GM13976 (cell line): Measurements from ENCODE around the gene EFCC1.

ENCODE experiments used
- DNase-seq: peaks from one replicate; pipeline ENCODE4 v3.0.0; 2012; ENCODE audit warnings: low spot score
- CTCF ChIP-seq: IDR thresholded peaks from 2 replicates; pipeline ENCODE4 v1.5.1; 2012; ENCODE audit warnings: borderline replicate concordance, mild to moderate bottlenecking; ENCODE audit not compliant: insufficient read depth; ENCODE audit errors: extremely low read depth, missing control alignments, control extremely low read depth
- in situ Hi-C: fragments of 300-500 bp; cut with MboI; formaldehyde crosslinking; loops from one replicate; pipeline ENCODE4 v1.12.0; 2022; ENCODE audit warnings: low sequenced_read_pairs, mixed read lengths, inconsistent platforms; ENCODE audit not compliant: unreplicated experiment

EFCC1 gene

GRCh38 chr3:129077222-129077621 lies 76.1 kb downstream of the EFCC1 start:
- DNase-seq, result no peak
- in situ Hi-C loops, result no loop called here
- no peak for TF ChIP-seq CTCF

- in situ Hi-C loops, result no loop called here
- TF ChIP-seq CTCF, result no peak
- no peak for DNase-seq
Measured at GRCh38 chr3:129078510-129078909, 77.4 kb downstream of the EFCC1 start.

- no peak for DNase-seq
- TF ChIP-seq CTCF, result no peak
- in situ Hi-C loops, result no loop called here
Measured at GRCh38 chr3:129081503-129081902, 80.4 kb downstream of the EFCC1 start.

GRCh38 chr3:129082026-129082425 lies 80.9 kb downstream of the EFCC1 start:
- TF ChIP-seq CTCF, result no peak
- in situ Hi-C loops, result no loop called here

GRCh38 chr3:129084501-129084900 lies 83.4 kb downstream of the EFCC1 start:
- in situ Hi-C loops, result no loop called here
- no peak for DNase-seq
- TF ChIP-seq CTCF, result no peak

More at GRCh38 chr3:129082026-129082425, 80.9 kb downstream of the EFCC1 start:
- no peak for DNase-seq

- TF ChIP-seq CTCF, result no peak
- DNase-seq, result no peak
- in situ Hi-C loops, result no loop called here
Measured at GRCh38 chr3:129085165-129085715, 84.1 kb downstream of the EFCC1 start.
